ENCODE measurements around the gene GNL3.
"Not testable (repeated sequence)": the region's sequence is repeated elsewhere in the genome, so short reads cannot be mapped to it uniquely, and the experiment has no call there.

The GNL3 gene

GRCh38 chr3:52721002-52721729 lies 35.3 kb downstream of the GNL3 start:
- DNase-seq (ENCODE audit: low read depth) = no peak

GRCh38 chr3:52721730-52722008 lies 35.8 kb downstream of the GNL3 start:
- no peak for DNase-seq (ENCODE audit: low read depth)

- DNase-seq (ENCODE audit: low read depth) = no peak
Observed at GRCh38 chr3:52722491-52722890, 36.7 kb downstream of the GNL3 start.

GRCh38 chr3:52723935-52724334 lies 38.1 kb downstream of the GNL3 start:
- no peak for DNase-seq (ENCODE audit: low read depth)

- no peak for DNase-seq (ENCODE audit: low read depth)
Observed at GRCh38 chr3:52724511-52724910, 38.7 kb downstream of the GNL3 start.

GRCh38 chr3:52728753-52729152 lies 42.9 kb downstream of the GNL3 start:
- not testable (repeated sequence) for DNase-seq (ENCODE audit: low read depth)

- no peak for DNase-seq (ENCODE audit: low read depth)
Observed at GRCh38 chr3:52730681-52731080, 44.8 kb downstream of the GNL3 start.

GRCh38 chr3:52731590-52731989 lies 45.8 kb downstream of the GNL3 start:
- no peak for DNase-seq (ENCODE audit: low read depth)

GRCh38 chr3:52733256-52733891 lies 47.5 kb downstream of the GNL3 start:
- no peak for DNase-seq (ENCODE audit: low read depth)

GRCh38 chr3:52739730-52740129 lies 53.9 kb downstream of the GNL3 start:
- no peak for DNase-seq (ENCODE audit: low read depth)

GRCh38 chr3:52742418-52743041 lies 56.7 kb downstream of the GNL3 start:
- DNase-seq (ENCODE audit: low read depth) = no peak

- no peak for DNase-seq (ENCODE audit: low read depth)
Observed at GRCh38 chr3:52743152-52743551, 57.3 kb downstream of the GNL3 start.

GRCh38 chr3:52743721-52744120 lies 57.9 kb downstream of the GNL3 start:
- no peak for DNase-seq (ENCODE audit: low read depth)
